HG03432 (cell line): ENCODE results near the gene SH3RF1.

ENCODE experiments used
- ATAC-seq: cut with Tn5 transposase; IDR thresholded peaks from one replicate; pipeline ENCODE4 v1.9.1; 2021; ENCODE audit warnings: mild to moderate bottlenecking, moderate library complexity; ENCODE audit not compliant: unreplicated experiment

SH3RF1 gene

GRCh38 chr4:169252339-169253112, 18.2 kb downstream of the SH3RF1 start:
- peak; percentile 63 for ATAC-seq

- ATAC-seq = no peak
Measured at GRCh38 chr4:169251291-169252235, 19.2 kb downstream of the SH3RF1 start.

DNA sequence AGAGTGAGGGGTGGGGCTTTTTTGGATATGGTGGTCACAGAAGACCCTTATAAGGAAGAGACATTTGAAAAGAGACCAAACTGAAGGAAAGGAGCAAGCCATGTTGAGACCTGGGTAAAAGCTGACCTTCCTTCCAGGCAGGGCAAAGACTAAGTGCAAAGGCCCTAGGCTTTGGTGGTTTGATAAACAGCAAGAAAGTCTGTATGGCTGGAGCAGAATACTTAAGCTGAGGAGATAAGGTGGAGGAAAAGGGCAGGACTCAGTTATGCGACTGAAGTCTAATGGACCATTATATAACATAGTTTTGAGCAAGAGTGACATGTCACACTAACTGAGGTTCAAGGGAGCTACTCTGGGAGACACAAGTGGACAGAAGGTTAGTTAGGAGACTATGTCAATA, 20.0 kb downstream of the SH3RF1 start:
- ATAC-seq = no peak

GRCh38 chr4:169249999-169250398, 20.8 kb downstream of the SH3RF1 start:
- ATAC-seq = no peak

DNA sequence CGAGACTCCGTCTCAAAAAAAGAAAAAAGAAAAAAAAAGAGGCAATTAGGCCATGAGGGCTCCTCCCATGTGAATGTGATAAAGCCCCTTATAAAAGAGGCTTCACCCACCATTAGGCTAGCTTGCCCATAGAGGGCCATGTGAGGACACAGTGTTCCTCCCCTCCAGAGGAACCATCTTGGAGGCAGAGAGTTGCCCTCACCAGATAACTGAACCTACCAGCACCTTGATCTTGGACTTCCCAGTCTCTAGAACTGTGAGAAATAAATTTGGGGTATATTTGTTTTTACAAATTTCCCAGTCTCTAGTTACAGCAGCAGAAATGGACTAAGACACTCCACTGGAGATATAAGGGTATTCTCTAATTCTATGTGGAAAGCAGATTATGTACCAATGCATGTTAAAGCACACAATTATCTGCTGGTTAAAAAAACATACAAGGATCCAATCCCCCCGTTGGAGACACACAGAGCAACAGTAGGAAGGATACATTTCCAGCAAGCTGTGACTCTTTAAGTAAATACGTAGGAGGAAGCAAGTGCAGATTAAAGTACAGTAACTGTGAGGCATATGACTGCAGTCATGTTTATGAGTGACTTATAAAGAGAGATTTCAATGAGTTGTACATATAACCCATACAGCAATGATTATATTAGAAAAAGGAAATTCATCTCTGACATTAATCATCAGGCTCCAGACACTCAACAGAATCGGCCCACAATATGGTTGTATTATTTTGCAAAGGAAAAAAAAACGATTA, 21.4 kb downstream of the SH3RF1 start:
- ATAC-seq = peak; percentile 37

DNA sequence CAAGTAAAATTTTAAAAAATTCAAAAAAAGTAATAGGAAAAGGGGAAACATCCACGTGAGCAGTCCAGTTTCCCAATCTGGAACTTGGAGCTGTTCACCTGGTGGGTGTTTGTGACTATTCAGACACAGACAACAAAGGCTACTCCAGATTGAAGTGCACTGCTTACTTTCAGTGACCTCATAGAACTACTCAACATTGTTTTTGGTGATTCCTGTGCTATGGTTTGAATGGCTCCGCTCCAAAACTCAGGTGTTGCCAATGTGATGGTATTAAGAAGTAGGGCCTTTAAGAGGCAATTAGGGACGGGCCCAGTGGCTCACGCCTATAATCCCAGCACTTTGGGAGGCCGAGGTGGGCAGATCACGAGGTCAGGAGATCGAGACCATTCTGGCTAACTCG, 22.1 kb downstream of the SH3RF1 start:
- no peak for ATAC-seq

GRCh38 chr4:169246957-169247396, 23.8 kb downstream of the SH3RF1 start:
- ATAC-seq = no peak

DNA sequence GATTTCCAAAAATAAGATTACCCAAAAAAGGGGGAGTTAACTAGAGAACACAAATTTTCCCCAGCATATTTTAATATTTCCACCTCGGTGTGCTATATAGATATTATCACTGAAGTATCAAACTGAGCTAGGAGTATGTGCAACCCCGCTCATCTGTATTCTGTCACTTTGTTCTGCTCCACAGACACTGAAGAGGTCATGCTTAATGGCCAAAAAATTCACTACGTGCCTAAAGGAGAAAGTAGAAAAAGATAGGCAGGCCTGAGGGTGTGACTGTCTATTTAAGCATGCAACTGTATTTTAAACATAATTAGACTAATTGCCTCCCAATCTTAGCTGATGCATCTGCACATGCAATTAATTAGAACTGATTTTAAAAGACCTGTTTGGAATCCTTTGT, 24.5 kb downstream of the SH3RF1 start:
- ATAC-seq = no peak

GRCh38 chr4:169245061-169245460, 25.7 kb downstream of the SH3RF1 start:
- ATAC-seq = no peak

- no peak for ATAC-seq
Measured at GRCh38 chr4:169243825-169244609, 26.7 kb downstream of the SH3RF1 start.

- ATAC-seq = no peak
Measured at GRCh38 chr4:169241464-169241863, 29.3 kb downstream of the SH3RF1 start.

DNA sequence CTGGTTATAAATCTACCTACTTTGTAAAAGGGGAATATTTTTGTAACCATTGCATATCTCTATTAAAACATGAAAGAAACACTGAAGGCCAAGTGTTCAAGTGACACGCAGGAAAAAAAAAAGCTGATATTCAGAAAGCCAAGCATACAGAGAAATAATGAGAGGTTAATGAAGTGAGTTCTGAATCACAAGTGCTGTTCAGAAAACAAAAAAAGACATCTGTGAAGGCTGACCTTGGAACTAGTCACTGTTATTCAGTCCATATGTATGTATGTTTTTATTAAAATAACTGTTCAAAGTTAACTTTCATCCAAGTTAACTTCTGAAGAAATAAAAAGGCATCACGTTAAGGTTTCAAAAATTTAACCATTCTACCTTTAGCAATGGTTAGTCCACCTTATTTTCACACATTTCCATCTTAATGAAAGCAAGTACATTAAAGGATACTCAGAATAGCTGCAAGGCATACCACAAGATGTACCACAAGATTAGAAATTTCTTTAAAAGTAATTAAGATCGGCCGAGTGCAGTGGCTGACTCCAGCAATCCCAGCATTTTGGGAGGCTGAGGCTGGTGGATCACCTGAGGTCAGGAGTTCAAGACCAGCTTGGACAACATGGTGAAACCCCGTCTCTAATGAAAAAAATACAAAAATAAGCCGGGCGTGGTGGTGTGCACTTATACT, 31.4 kb downstream of the SH3RF1 start:
- ATAC-seq = no peak

- ATAC-seq = no peak
Measured at GRCh38 chr4:169238445-169238844, 32.3 kb downstream of the SH3RF1 start.

DNA sequence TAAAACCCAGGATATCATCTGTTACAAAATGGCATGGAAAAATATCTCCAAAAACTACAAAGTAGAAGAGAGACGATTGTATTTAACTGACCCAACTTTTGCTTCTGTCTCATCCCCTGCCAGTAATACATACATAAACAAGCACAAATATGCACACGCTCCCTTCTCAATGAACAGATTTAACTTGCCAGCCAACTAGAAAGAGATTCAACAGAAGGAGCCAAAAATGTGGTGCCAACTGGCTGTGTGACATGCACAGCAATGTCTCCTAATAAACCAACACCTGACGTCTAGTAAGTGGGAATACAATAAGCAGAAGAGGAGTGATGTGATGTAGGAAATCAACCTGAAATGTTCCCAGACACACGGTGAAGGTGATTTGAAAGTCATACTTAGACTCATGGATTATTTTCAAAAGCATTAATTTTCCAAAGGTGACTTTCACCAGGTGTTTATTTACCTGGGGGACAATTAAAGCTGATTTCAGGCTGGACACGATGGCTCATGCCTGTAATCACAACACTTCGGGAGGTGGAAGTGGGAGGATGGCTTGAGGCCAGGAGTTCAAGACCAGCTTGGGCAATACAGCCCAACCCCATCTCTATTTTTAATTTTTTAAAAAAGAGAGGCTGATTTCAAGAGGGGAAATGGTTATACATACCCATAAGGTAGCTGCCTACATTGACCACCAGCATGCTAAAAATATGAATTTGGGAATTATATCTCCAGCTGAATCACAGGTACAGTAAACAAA, 33.7 kb downstream of the SH3RF1 start:
- ATAC-seq = no peak

DNA sequence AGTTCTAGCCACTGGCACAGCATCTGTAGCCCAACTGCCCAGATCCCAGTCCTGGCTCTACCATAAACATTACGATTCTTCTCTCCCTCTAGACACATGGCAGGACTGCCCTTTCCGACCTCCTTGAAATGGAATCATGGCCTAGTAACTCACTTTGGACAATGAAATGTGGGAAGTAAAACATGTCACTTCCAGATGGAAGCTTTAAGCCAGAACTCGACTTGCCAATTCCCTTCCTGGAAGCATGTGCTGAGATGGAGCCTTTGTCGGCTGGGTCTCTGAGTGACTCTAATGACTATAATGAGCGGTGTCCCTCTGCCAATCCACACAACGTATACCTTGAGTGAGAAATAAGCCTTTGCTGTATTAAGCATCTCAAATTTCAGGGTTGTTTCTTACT, 34.7 kb downstream of the SH3RF1 start:
- no peak for ATAC-seq

GRCh38 chr4:169234137-169234855, 36.5 kb downstream of the SH3RF1 start:
- no peak for ATAC-seq

DNA sequence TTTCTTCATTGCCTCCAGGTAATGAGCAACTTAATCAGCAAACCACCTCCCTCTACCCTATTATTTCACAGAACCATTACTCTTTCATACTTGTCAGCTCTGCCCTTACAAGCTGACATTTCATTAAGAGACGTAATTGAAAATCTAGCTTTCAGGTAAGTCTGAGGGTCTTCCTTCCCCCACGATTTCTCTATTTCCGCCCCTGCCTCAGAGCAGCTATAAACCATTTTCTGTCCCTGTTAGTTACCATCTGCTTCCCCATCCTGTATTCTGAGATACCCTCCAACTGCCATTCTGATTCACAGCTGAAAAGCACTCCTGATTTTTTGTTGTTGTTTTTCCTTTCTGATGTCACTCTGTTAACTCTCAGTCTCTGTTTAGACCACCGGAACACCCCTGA, 37.1 kb downstream of the SH3RF1 start:
- ATAC-seq = no peak

GRCh38 chr4:169231647-169232262, 39.0 kb downstream of the SH3RF1 start:
- ATAC-seq = no peak
